ENCODE data around the gene SDC3. TPM values are rescaled to one million over a fixed set of nuclear protein-coding genes. Genes with fewer than 3 reads are reported as not detected.

SDC3 gene
- total and polyA plus RNA-seq, 5 donors from 2014 or later = 0.12 TPM; not detected in 4

- no peak for DNase-seq
- Histone ChIP-seq H3K4me3 (ENCODE audit: low read depth, low read length) (no peak overlapping the region), H3K9me3 (ENCODE audit: control insufficient read depth in 2 of 2, low read length in 2 of 2) (no peaks in the 10 kb centered on the region), H3K36me3 (ENCODE audit: control insufficient read depth, insufficient read depth, low read length) (no peaks in the 10 kb centered on the region), H3K27me3 (ENCODE audit: control insufficient read depth, insufficient read depth, low read length) (peaks cover 3% of the 10 kb centered on the region), H3K4me1 (ENCODE audit: control insufficient read depth, insufficient read depth, low read length, poor library complexity, severe bottlenecking) (no peaks in the 10 kb centered on the region), H3K27ac (ENCODE audit: insufficient read depth, low read length, poor library complexity, severe bottlenecking) (no peak overlapping the region)
- no peak overlapping the region for H3K4me3 Mint-ChIP-seq
- H3K9me3 Mint-ChIP-seq = peaks cover 0 to 1% (median 0%) of the 10 kb centered on the region in 7 donors
- peak in 1 of 2 donors; percentile 22 for ATAC-seq (ENCODE audit: low read depth in 2 of 2)
- H3K27ac Mint-ChIP-seq = no peak overlapping the region
- H3K4me1 Mint-ChIP-seq = peaks cover 0 to 3% (median 1%) of the 10 kb centered on the region in 4 donors
- peaks cover 15% of the 10 kb centered on the region for H3K27me3 Mint-ChIP-seq
- no peaks in the 10 kb centered on the region for H3K36me3 Mint-ChIP-seq
Observed at GRCh38 chr1:30914931-30915330, 6.4 kb upstream of the SDC3 start.

- Mint-ChIP-seq H3K9me3 (peaks cover 0 to 1% (median 0%) of the 10 kb centered on the region in 7 donors), H3K27me3 (peaks cover 16% of the 10 kb centered on the region), H3K4me1 (peaks cover 0 to 6% (median 2%) of the 10 kb centered on the region in 4 donors), H3K36me3 (no peaks in the 10 kb centered on the region), H3K27ac (no peak overlapping the region), H3K4me3 (no peak overlapping the region)
- Histone ChIP-seq H3K27me3 (ENCODE audit: control insufficient read depth, insufficient read depth, low read length) (peaks cover 3% of the 10 kb centered on the region), H3K36me3 (ENCODE audit: control insufficient read depth, insufficient read depth, low read length) (no peaks in the 10 kb centered on the region), H3K27ac (ENCODE audit: insufficient read depth, low read length, poor library complexity, severe bottlenecking) (no peak overlapping the region), H3K4me3 (ENCODE audit: low read depth, low read length) (no peak overlapping the region), H3K9me3 (ENCODE audit: control insufficient read depth in 2 of 2, low read length in 2 of 2) (no peaks in the 10 kb centered on the region), H3K4me1 (ENCODE audit: control insufficient read depth, insufficient read depth, low read length, poor library complexity, severe bottlenecking) (no peaks in the 10 kb centered on the region)
- DNase-seq (no peak), ATAC-seq (ENCODE audit: low read depth in 2 of 2) (no peak)
Observed at GRCh38 chr1:30914587-30914922, 6.0 kb upstream of the SDC3 start.

- Histone ChIP-seq H3K4me1 (ENCODE audit: control insufficient read depth, insufficient read depth, low read length, poor library complexity, severe bottlenecking) (peaks cover 6% of the 10 kb centered on the region), H3K4me3 (ENCODE audit: low read depth, low read length) (no peak overlapping the region), H3K27me3 (ENCODE audit: control insufficient read depth, insufficient read depth, low read length) (peaks cover 3% of the 10 kb centered on the region), H3K9me3 (ENCODE audit: control insufficient read depth in 2 of 2, low read length in 2 of 2) (no peaks in the 10 kb centered on the region), H3K36me3 (ENCODE audit: control insufficient read depth, insufficient read depth, low read length) (no peaks in the 10 kb centered on the region), H3K27ac (ENCODE audit: insufficient read depth, low read length, poor library complexity, severe bottlenecking) (no peak overlapping the region)
- ATAC-seq (ENCODE audit: low read depth in 2 of 2) = no peak
- Mint-ChIP-seq H3K4me3 (no peak overlapping the region), H3K36me3 (no peaks in the 10 kb centered on the region), H3K27ac (peak overlapping the region in 2 of 3 donors; percentile 42 to 49), H3K9me3 (peaks cover 0 to 4% (median 0%) of the 10 kb centered on the region in 7 donors), H3K27me3 (peaks cover 19% of the 10 kb centered on the region), H3K4me1 (peaks cover 0 to 13% (median 3%) of the 10 kb centered on the region in 4 donors)
- peak in 1 of 3 donors; percentile 27 for DNase-seq
Observed at GRCh38 chr1:30912913-30913652, 4.5 kb upstream of the SDC3 start.

GRCh38 chr1:30912224-30912623, 3.7 kb upstream of the SDC3 start:
- H3K4me3 ChIP-seq (ENCODE audit: low read depth, low read length) = no peak overlapping the region

GRCh38 chr1:30911059-30911954, 2.7 kb upstream of the SDC3 start:
- H3K9me3 Mint-ChIP-seq = peaks cover 0 to 3% (median 0%) of the 10 kb centered on the region in 7 donors
- H3K27ac ChIP-seq (ENCODE audit: insufficient read depth, low read length, poor library complexity, severe bottlenecking) = no peak overlapping the region
- DNase-seq = peak in 2 of 3 donors; percentile 24 to 60
- no peak overlapping the region for H3K4me3 ChIP-seq (ENCODE audit: low read depth, low read length)
- no peaks in the 10 kb centered on the region for H3K36me3 Mint-ChIP-seq
- H3K9me3 ChIP-seq (ENCODE audit: control insufficient read depth in 2 of 2, low read length in 2 of 2) = no peaks in the 10 kb centered on the region
- peaks cover 29% of the 10 kb centered on the region for H3K27me3 Mint-ChIP-seq
- peak overlapping the region in 1 of 4 donors; percentile 24 for H3K4me3 Mint-ChIP-seq
- peaks cover 15% of the 10 kb centered on the region for H3K27me3 ChIP-seq (ENCODE audit: control insufficient read depth, insufficient read depth, low read length)
- no peak for ATAC-seq (ENCODE audit: low read depth in 2 of 2)
- H3K4me1 ChIP-seq (ENCODE audit: control insufficient read depth, insufficient read depth, low read length, poor library complexity, severe bottlenecking) = peaks cover 14% of the 10 kb centered on the region
- no peak overlapping the region for H3K27ac Mint-ChIP-seq
- H3K4me1 Mint-ChIP-seq = peaks cover 0 to 22% (median 5%) of the 10 kb centered on the region in 4 donors
- H3K36me3 ChIP-seq (ENCODE audit: control insufficient read depth, insufficient read depth, low read length) = no peaks in the 10 kb centered on the region

More at GRCh38 chr1:30912224-30912623, 3.7 kb upstream of the SDC3 start:
- Mint-ChIP-seq H3K9me3 (peaks cover 0 to 3% (median 0%) of the 10 kb centered on the region in 7 donors), H3K4me1 (peaks cover 0 to 19% (median 5%) of the 10 kb centered on the region in 4 donors), H3K4me3 (no peak overlapping the region), H3K36me3 (no peaks in the 10 kb centered on the region), H3K27ac (no peak overlapping the region), H3K27me3 (peaks cover 24% of the 10 kb centered on the region)
- Histone ChIP-seq H3K36me3 (ENCODE audit: control insufficient read depth, insufficient read depth, low read length) (no peaks in the 10 kb centered on the region), H3K27me3 (ENCODE audit: control insufficient read depth, insufficient read depth, low read length) (peaks cover 8% of the 10 kb centered on the region), H3K9me3 (ENCODE audit: control insufficient read depth in 2 of 2, low read length in 2 of 2) (no peaks in the 10 kb centered on the region), H3K27ac (ENCODE audit: insufficient read depth, low read length, poor library complexity, severe bottlenecking) (no peak overlapping the region), H3K4me1 (ENCODE audit: control insufficient read depth, insufficient read depth, low read length, poor library complexity, severe bottlenecking) (peaks cover 14% of the 10 kb centered on the region)
- DNase-seq (no peak), ATAC-seq (ENCODE audit: low read depth in 2 of 2) (no peak)

DNA sequence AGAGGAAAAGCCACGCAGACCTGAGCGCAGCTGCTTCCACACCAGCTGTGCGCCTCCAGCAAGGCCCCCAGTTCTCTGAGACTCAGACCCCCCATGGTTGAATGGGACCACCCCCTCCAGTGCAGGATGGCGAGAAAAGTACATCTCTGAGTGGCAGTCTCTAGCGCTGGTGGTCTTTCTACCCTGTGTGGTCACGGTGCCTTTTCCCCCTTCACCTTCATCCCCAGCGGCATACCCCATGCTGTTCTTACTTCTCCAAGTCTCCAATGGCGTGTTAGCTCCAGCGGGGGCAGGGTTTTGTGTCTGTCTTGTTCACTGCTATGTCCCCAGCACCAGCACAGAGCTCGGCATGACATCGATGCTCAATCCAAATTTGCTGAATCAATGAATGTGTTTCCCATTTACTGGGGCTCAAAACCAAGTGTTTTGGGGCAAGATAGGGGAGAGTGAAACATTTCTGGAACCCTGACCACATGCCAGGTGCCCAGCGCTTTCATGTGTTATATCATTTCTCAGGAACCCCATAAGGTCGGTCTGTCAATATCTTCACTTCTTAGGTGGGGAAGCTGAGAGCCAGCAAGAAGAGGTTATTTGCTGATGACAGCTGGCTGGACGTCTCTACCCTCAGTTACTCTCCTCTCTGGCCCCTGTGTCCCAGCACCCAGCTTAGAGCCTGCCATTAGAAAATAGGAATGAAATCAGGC, 959 bp upstream of the SDC3 start:
- peaks cover 0 to 3% (median 0%) of the 10 kb centered on the region in 7 donors for H3K9me3 Mint-ChIP-seq
- H3K4me1 Mint-ChIP-seq = peaks cover 0 to 26% (median 5%) of the 10 kb centered on the region in 4 donors
- no peak for DNase-seq
- H3K27ac Mint-ChIP-seq = peak overlapping the region in 1 of 3 donors; percentile 75
- Histone ChIP-seq H3K27me3 (ENCODE audit: control insufficient read depth, insufficient read depth, low read length) (peaks cover 15% of the 10 kb centered on the region), H3K36me3 (ENCODE audit: control insufficient read depth, insufficient read depth, low read length) (no peaks in the 10 kb centered on the region), H3K9me3 (ENCODE audit: control insufficient read depth in 2 of 2, low read length in 2 of 2) (no peaks in the 10 kb centered on the region), H3K4me3 (ENCODE audit: low read depth, low read length) (no peak overlapping the region), H3K4me1 (ENCODE audit: control insufficient read depth, insufficient read depth, low read length, poor library complexity, severe bottlenecking) (peaks cover 14% of the 10 kb centered on the region), H3K27ac (ENCODE audit: insufficient read depth, low read length, poor library complexity, severe bottlenecking) (no peak overlapping the region)
- no peaks in the 10 kb centered on the region for H3K36me3 Mint-ChIP-seq
- peak overlapping the region; percentile 65 to 90 (median 84) for H3K4me3 Mint-ChIP-seq
- peaks cover 41% of the 10 kb centered on the region for H3K27me3 Mint-ChIP-seq
- ATAC-seq (ENCODE audit: low read depth in 2 of 2) = no peak

GRCh38 chr1:30908316-30908695, 252 bp downstream of the SDC3 start:
- DNase-seq = no peak
- Histone ChIP-seq H3K4me3 (ENCODE audit: low read depth, low read length) (no peak overlapping the region), H3K27ac (ENCODE audit: insufficient read depth, low read length, poor library complexity, severe bottlenecking) (no peak overlapping the region), H3K27me3 (ENCODE audit: control insufficient read depth, insufficient read depth, low read length) (peaks cover 15% of the 10 kb centered on the region), H3K36me3 (ENCODE audit: control insufficient read depth, insufficient read depth, low read length) (no peaks in the 10 kb centered on the region), H3K4me1 (ENCODE audit: control insufficient read depth, insufficient read depth, low read length, poor library complexity, severe bottlenecking) (peaks cover 14% of the 10 kb centered on the region), H3K9me3 (ENCODE audit: control insufficient read depth in 2 of 2, low read length in 2 of 2) (no peaks in the 10 kb centered on the region)
- ATAC-seq (ENCODE audit: low read depth in 2 of 2) = peak in 1 of 2 donors; percentile 6
- H3K27ac Mint-ChIP-seq = no peak overlapping the region
- H3K27me3 Mint-ChIP-seq = peaks cover 46% of the 10 kb centered on the region
- H3K9me3 Mint-ChIP-seq = peaks cover 0 to 3% (median 0%) of the 10 kb centered on the region in 7 donors
- H3K4me3 Mint-ChIP-seq = no peak overlapping the region
- H3K4me1 Mint-ChIP-seq = peaks cover 0 to 26% (median 5%) of the 10 kb centered on the region in 4 donors
- no peaks in the 10 kb centered on the region for H3K36me3 Mint-ChIP-seq

Measured in CD4-positive, CD25-positive, alpha-beta regulatory T cell (primary cell).